HepG2 (cell line): Measurements from ENCODE around the gene FRMD1.

Experiments
- EP300 ChIP-seq, 3 experiments: sonication (generic) in 1 of 3; formaldehyde crosslinking in 1 of 3; IDR thresholded peaks; 2 replicates each; pipeline versions ENCODE4 v1.5.1 to v1.6.1; 2011 to 2020; ENCODE audit warnings: low read depth in 2 of 3, low read length in 2 of 3, borderline replicate concordance in 1 of 3, improper control_type of control experiment in 1 of 3, mild to moderate bottlenecking in 1 of 3, missing genetic modification reagents in 1 of 3, moderate library complexity in 1 of 3
- MAX ChIP-seq: IDR thresholded peaks from 2 replicates; pipeline ENCODE4 v1.6.1; 2012; ENCODE audit warnings: inconsistent platforms
- NFE2L1 ChIP-seq: sonication (generic); formaldehyde crosslinking; IDR thresholded peaks from 2 replicates; pipeline ENCODE4 v1.4.0; 2020; ENCODE audit warnings: missing genetic modification reagents, mild to moderate bottlenecking, borderline replicate concordance
- POLR2AphosphoS5 ChIP-seq: IDR thresholded peaks from 2 replicates; pipeline ENCODE4 v1.6.1; 2012; ENCODE audit warnings: low read depth, low read length
- PREB ChIP-seq: sonication (generic); formaldehyde crosslinking; IDR thresholded peaks from 2 replicates; pipeline ENCODE4 v1.4.0; 2020; ENCODE audit warnings: missing genetic modification reagents
- RFX5 ChIP-seq: IDR thresholded peaks from 2 replicates; pipeline ENCODE4 v1.6.1; 2011; ENCODE audit warnings: low read depth, low read length, improper control_type of control experiment
- STAT6 ChIP-seq: sonication (generic); formaldehyde crosslinking; IDR thresholded peaks from 2 replicates; pipeline ENCODE4 v1.4.0; 2020; ENCODE audit warnings: missing genetic modification reagents, mild to moderate bottlenecking, borderline replicate concordance
- YY1 ChIP-seq: IDR thresholded peaks from 2 replicates; pipeline ENCODE4 v1.6.1; 2011; ENCODE audit warnings: low read length, low read depth, moderate library complexity, mild to moderate bottlenecking; ENCODE audit not compliant: insufficient read depth, insufficient replicate concordance
- ZNF350 ChIP-seq: sonication (generic); formaldehyde crosslinking; IDR thresholded peaks from 2 replicates; pipeline ENCODE4 v1.4.0; 2020; ENCODE audit warnings: mild to moderate bottlenecking, low read depth, missing genetic modification reagents, borderline replicate concordance
- ZNF790 ChIP-seq: sonication (generic); formaldehyde crosslinking; IDR thresholded peaks from 2 replicates; pipeline ENCODE4 v1.8.0; 2022; ENCODE audit warnings: missing genetic modification reagents, mild to moderate bottlenecking, borderline replicate concordance
- ZZZ3 ChIP-seq: sonication (generic); formaldehyde crosslinking; IDR thresholded peaks from 2 replicates; pipeline ENCODE4 v1.4.0; 2020; ENCODE audit warnings: missing genetic modification reagents, mild to moderate bottlenecking, borderline replicate concordance

- TF ChIP-seq POLR2AphosphoS5 (no peak), EP300 (IDR thresholded peaks at IDR 0.05; ENCODE audit: low read depth in 2 of 2, low read length in 2 of 2) (no peak), EP300 (CRISPR knock-in tag; IDR thresholded peaks at IDR 0.05; ENCODE audit: borderline replicate concordance) (no peak), ZNF350 (CRISPR knock-in tag) (no peak), ZZZ3 (CRISPR knock-in tag) (no peak), NFE2L1 (CRISPR knock-in tag) (no peak), PREB (CRISPR knock-in tag) (no peak), STAT6 (no peak), ZNF790 (CRISPR knock-in tag) (no peak), RFX5 (no peak), MAX (no peak), YY1 (no peak)
Measured at GRCh38 chr6:168086616-168087015, 7.6 kb upstream of the FRMD1 start.
